HG03280 (cell line): ENCODE results near the gene TAS2R42.

Experiments
- ATAC-seq: cut with Tn5 transposase; IDR thresholded peaks from one replicate; pipeline ENCODE4 v1.9.1; 2021; ENCODE audit warnings: mild to moderate bottlenecking, moderate library complexity; ENCODE audit not compliant: unreplicated experiment

The TAS2R42 gene

GRCh38 chr12:11147420-11147819, 39.3 kb downstream of the TAS2R42 start:
- no peak for ATAC-seq

- no peak for ATAC-seq
These were observed 42.4 kb downstream of the TAS2R42 start for GRCh38 chr12:11144297-11144696.

- no peak for ATAC-seq
These were observed 43.4 kb downstream of the TAS2R42 start for GRCh38 chr12:11143352-11143751.

GRCh38 chr12:11136075-11136474, 50.7 kb downstream of the TAS2R42 start:
- ATAC-seq: no peak
